IPS-11a (cell line): Measurements from ENCODE around the gene RPL36AL.
"Not testable (repeated sequence)": the region's sequence is repeated elsewhere in the genome, so short reads cannot be mapped to it uniquely, and the experiment has no call there.

Experiments
- H3K4me3 ChIP-seq: one replicate; pipeline ENCODE4 v1.5.1; 2013; ENCODE audit warnings: low read depth, low read length, control low read depth

The RPL36AL gene

DNA sequence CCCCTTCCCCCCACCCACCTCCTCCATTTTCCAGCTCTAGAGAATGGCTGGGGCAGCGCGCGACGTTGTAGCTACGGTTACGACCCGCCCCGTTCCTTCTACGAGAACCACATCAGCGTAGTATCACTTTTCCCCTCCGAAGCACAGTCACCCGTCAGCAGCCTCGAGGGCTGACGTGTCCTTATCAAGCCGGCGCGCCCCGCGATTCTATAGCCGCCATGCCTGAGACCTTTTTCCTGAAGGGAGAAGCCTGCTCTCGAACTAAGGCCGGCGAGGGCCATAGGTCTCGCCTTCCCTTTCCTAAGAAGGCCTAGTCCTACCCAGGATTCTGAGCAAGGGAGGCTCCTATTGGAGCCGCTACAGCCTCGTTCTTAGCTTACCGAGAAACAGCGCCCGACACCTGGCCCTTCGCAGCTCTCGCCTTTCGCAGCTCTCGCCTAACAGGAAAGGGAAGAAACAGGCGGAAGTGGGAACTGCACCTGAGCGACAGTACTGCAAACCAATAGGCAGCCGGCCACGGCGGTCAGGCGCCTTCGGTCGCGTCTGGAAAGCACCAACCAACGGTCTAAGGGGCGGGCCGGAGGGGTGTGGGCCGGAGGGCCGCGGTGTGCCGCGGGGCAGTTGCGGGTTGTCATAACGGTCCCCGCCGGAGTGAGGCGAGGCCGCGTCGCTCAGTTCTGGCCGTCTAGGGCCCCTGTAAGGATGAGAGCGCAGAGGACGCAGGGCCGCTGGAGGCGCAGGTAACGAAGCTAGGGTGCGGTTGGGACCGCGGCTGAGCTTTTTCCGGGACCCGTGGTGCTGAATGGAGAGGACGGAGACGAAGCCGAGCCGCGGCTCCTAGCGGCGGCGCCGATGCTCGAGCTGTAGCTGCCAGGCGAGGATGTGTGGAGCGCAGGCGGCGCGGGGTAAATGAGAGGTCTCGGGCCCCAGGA, at the start of gene RPL36AL, which contains the start of gene MGAT2:
RPL36AL (minus strand) TSS at position 445 of the 932 bp plus-strand sequence. CDS start 1,522 bp downstream, outside the sequence.
MGAT2 (plus strand) TSS at position 618 of the 932 bp plus-strand sequence. CDS start 470 bp downstream, outside the sequence.
- peak within 1 kb of the TSS; percentile 99 for H3K4me3 ChIP-seq

- no peak overlapping the region for H3K4me3 ChIP-seq
Observed at GRCh38 chr14:49659526-49660455, 39.4 kb upstream of the RPL36AL start.

GRCh38 chr14:49657500-49657899, 37.1 kb upstream of the RPL36AL start:
- H3K4me3 ChIP-seq = not testable (repeated sequence)

DNA sequence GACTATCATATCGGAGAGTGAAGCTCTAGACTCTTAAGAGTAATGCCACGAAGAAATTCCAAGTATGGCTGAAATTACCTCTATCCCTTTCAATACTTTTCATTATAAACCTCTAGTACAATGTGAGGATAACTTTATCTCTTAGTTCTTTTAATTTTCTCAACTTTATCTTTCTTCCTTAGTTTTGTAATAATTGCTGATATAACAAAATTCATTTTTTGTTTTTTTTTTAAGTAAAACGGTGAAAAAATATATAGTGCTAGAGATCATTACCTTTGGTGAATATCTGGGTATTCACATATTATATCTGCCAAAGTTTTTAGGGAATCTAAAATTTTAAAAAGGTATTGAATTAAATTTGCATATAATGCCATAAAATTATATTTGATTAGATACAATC, 34.1 kb upstream of the RPL36AL start:
- H3K4me3 ChIP-seq = no peak overlapping the region

GRCh38 chr14:49653508-49653907, 33.1 kb upstream of the RPL36AL start:
- H3K4me3 ChIP-seq = no peak overlapping the region

DNA sequence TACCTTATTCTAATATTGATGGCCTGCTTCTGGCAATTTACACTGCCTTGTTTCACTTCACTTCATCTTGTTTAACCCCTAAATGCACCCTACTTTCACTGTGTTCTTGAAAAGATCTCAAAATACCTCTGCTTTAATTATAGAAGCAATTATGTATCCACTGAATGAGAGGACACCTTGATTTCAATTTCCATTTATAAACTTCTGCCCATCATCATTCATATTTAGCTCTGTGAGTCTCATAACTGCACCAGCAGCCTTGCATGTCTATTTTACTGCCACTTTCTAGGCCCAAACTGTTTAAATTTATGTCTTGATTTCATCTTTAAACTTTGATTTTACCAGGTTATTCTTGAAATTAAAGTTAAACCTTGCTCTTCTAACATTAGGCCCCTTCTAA, 21.7 kb upstream of the RPL36AL start:
- no peak overlapping the region for H3K4me3 ChIP-seq

- H3K4me3 ChIP-seq = no peak overlapping the region
Observed at GRCh38 chr14:49641697-49642129, 21.3 kb upstream of the RPL36AL start.

DNA sequence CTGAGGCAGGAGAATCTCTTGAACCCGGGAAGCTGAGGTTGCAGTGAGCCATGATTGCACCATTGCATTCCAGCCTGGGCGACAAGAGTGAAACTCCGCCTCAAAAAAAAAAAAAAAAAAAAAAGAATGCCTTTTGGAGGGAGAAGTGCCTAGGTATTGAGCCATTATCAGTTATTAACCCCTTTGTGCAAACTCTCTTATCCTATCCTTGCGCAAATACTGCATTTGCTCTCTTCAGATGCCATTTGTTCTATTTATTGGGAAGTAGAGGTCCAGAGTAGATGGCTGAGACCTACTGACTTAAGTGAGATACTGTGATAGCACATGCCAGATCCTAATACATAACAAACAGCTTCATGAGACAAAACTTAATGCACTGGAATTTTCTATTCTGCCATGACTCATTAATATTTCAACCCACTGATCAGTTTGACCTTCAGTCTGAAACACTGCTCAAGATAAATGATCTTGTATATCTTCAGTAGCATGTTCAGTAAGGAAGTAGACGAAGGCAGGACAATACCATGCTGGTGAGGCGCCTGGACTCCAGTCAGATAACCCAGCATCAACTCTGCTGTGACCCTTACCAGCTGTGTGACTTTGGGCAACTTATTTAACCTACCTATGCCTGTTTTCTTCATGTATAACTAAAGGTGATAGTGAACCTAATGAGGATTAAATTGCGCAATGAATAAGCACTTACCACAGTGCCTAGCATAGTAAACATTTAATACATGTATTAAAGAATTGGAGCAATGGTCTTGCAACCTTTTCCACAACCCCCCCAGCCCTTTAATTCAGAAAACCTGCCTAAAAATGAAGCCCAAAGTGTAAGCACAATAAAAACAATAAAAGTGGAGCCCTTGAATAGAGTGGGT, 20.4 kb upstream of the RPL36AL start:
- H3K4me3 ChIP-seq = no peak overlapping the region

GRCh38 chr14:49637534-49638078, 17.2 kb upstream of the RPL36AL start:
- H3K4me3 ChIP-seq = no peak overlapping the region

GRCh38 chr14:49636866-49637265, 16.4 kb upstream of the RPL36AL start:
- no peak overlapping the region for H3K4me3 ChIP-seq

DNA sequence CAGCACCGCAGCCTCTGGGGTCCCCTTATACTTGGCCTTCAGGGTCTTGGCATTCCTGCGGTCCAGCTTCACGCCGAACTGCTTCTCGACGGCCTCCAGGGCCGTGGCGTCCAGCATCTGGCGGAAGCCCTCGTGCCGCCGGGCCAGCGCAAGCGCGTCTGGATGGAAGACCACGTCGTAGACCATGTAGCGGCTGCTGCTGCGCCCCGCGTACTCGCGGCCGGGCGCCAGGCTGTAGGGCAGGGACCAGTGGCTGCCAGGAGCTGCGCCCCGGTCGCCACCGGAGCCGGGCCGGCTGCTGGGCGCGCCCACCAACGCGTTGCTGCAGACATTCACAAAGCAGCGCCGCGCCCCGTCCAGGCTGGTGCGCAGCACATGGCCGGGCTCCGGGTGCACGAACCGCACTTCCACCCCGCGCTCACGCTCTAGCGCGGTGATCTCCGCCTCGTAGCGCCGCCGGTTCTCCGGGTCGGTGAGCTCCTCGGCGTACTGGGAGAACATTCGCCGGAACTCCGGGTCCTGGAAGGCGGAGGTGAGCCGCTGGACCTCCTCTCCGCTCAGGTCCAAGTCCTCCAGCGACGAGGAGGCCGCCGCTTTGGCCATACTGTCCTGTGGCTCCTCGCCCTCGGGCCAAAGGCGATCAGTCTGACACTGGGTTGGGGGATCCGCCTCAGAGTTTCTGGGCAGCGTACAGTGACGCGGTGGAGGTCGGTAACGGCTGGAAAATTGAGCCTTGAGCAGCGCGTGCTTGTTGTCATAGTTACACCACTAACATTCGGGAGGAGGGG, 14.3 kb upstream of the RPL36AL start, which contains the start of gene DNAAF2:
DNAAF2 (minus strand) TSS at position 698 of the 788 bp plus-strand sequence; CDS start at position 603, 95 bp downstream.
- H3K4me3 ChIP-seq = peak within 1 kb of the TSS; percentile 95

DNA sequence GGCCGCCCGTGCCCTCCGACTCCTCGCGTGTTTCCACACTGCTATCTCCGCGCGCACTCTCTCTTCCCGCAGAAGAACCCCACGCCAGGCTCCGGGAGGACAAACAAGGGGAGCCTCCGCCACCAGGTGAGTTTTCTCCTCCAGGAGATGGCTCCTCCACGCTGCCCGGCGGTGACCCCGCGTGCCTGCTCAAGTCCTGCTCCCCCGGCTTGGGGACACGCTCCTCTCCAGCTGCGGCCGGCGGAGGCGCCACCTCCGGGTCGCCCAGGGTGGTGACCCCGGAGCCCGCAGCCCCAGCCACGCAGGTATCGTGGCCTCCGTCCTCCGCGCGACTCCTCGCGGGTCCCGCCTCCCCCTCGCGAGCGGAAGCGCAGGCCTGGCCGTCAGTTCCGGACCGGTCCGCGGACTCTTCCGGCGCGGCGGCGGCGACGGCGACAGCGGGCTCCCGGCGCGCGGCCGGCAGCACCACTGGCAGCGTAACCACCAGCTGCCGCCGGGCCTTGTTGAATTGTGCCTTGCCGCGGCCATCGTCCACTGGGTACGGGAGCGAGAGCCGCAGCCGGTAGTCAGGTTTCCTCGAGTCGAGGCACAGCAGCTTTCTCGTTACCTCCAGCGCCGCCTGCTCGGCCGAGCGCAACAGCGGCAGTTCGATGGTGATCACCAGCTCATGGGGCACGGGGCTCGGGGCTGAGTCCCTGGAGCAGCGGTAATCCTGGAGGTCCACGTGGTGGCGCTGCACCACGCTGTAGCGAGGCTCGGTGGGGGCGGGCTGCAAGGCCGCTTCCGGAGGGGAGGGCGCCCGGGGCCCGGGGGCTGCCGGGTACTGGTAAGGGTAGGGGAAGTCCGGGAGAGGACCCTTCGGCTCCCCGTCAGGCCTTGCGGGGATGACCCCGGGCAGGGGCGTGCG, 13.5 kb upstream of the RPL36AL start:
- peak overlapping the region; percentile 95 for H3K4me3 ChIP-seq

DNA sequence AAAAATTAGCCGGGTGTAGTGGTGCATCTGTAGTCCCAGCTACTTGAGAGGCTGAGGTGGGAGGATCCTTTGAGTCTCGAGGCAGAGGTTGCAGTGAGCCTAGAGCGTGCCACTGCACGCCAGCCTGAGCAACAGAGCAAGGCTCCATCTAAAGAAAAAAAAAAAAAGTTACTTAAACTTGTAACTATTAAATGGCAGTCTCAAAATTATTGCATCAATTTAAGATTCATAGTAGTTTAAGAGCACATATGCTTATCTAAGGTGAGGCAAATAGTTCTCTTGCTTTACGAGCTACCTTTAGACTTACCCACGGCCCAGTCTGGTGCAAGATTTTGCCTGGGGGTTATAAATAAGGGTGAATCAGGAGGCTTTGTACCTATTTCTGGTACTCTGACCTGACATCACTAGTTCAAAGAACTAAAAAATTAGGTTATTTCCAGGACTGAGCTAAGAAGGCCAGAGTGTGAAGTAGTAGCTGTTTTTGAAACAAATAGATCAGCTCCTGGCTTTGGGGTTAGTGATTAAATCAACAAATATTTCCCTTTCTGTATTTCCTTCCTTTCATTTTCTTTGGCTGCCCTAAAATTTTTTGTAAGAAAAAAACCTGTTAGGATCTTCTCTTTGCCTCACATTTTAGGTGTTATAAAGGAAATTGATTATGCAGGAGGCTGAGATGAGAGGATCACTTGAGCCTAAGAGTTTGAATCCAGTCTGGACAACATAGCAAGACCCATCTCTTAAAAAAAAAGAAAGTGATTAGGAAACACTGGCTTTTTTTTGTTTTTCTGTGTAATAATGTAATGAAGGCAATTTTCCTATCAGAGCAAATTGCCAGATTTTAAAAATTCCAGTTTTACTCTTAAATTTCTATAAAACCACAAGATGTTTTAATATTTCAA, 3.8 kb upstream of the RPL36AL start:
- H3K4me3 ChIP-seq = no peak overlapping the region

DNA sequence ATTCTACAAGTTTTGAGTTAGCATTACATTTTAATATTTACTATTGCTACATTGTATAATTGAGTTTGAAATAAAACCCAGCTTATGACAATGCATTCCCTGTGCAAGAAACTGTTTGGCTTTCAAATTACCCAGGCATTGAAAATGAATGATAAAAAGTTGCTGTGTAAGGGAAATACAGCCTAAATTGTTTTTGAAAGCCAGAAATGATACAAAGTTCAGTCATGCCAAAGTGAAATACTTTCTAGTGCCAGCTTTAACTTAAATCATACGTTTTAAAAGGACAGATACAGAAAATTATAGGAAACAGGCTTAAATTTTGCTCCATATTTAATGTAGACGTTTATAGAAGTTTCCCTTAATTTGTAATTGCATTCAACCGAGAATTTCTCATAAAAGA, 3.0 kb upstream of the RPL36AL start:
- H3K4me3 ChIP-seq = no peak overlapping the region

GRCh38 chr14:49622022-49622607, 1.7 kb upstream of the RPL36AL start:
- H3K4me3 ChIP-seq = peak overlapping the region; percentile 99

GRCh38 chr14:49621114-49621881, 872 bp upstream of the RPL36AL start:
- peak overlapping the region; percentile 99 for H3K4me3 ChIP-seq
